HG03196 (cell line): ENCODE measurements around the gene C1orf232.

Experiments
- ATAC-seq: cut with Tn5 transposase; IDR thresholded peaks from one replicate; pipeline ENCODE4 v1.9.1; 2021; ENCODE audit not compliant: unreplicated experiment

The C1orf232 gene

GRCh38 chr1:26180010-26180506, 11.3 kb upstream of the C1orf232 start:
- ATAC-seq, result no peak

- ATAC-seq, result no peak
Observed at GRCh38 chr1:26177182-26177684, 8.5 kb upstream of the C1orf232 start, which contains the start of gene CNKSR1. TSS of gene CNKSR1 (plus strand) at chr1:26177491. CDS start at chr1:26177548, 57 bp downstream.

GRCh38 chr1:26175346-26175745, 6.6 kb upstream of the C1orf232 start:
- ATAC-seq, result no peak

- no peak for ATAC-seq
Observed at GRCh38 chr1:26171084-26172072, 2.6 kb upstream of the C1orf232 start, which contains the start of gene ZNF593OS. TSS of gene ZNF593OS (minus strand) at chr1:26171832. CDS start at chr1:26171661, 171 bp downstream.

GRCh38 chr1:26170472-26170821, 1.7 kb upstream of the C1orf232 start:
- no peak for ATAC-seq

GRCh38 chr1:26169669-26170471, 1.1 kb upstream of the C1orf232 start, which contains the start of gene ZNF593:
TSS of gene ZNF593 (plus strand) at chr1:26169908. CDS start at chr1:26169984, 76 bp downstream.
- peak; percentile 84 for ATAC-seq

- ATAC-seq, result no peak
Observed at GRCh38 chr1:26169198-26169554, 413 bp upstream of the C1orf232 start.

- no peak for ATAC-seq
Observed at GRCh38 chr1:26166719-26167281, 2.0 kb downstream of the C1orf232 start.

- ATAC-seq, result no peak
Observed at GRCh38 chr1:26164861-26165842, 3.6 kb downstream of the C1orf232 start.

GRCh38 chr1:26164036-26164860, 4.5 kb downstream of the C1orf232 start:
- ATAC-seq, result no peak

GRCh38 chr1:26163684-26164035, 5.1 kb downstream of the C1orf232 start:
- ATAC-seq, result no peak

GRCh38 chr1:26162220-26162709, 6.5 kb downstream of the C1orf232 start:
- ATAC-seq, result no peak

GRCh38 chr1:26161415-26162219, 7.1 kb downstream of the C1orf232 start:
- no peak for ATAC-seq

- ATAC-seq, result no peak
Observed at GRCh38 chr1:26160527-26161414, 8.0 kb downstream of the C1orf232 start.

- ATAC-seq, result no peak
Observed at GRCh38 chr1:26159743-26160039, 9.1 kb downstream of the C1orf232 start.

- no peak for ATAC-seq
Observed at GRCh38 chr1:26158908-26159742, 9.6 kb downstream of the C1orf232 start, which contains the start of gene FAM110D. TSS of gene FAM110D (plus strand) at chr1:26159079. CDS start at chr1:26161292, 2,213 bp downstream.
